GM18858 (cell line): ENCODE measurements around the gene ANKDD1B.

Experiments
- ATAC-seq: cut with Tn5 transposase; IDR thresholded peaks from one replicate; pipeline ENCODE4 v1.9.1; 2021; ENCODE audit not compliant: unreplicated experiment

ANKDD1B gene

GRCh38 chr5:75659791-75660450 lies 48.7 kb downstream of the ANKDD1B start:
- no peak for ATAC-seq

- no peak for ATAC-seq
Measured at GRCh38 chr5:75660678-75661465, 49.6 kb downstream of the ANKDD1B start.

GRCh38 chr5:75662061-75662460 lies 50.8 kb downstream of the ANKDD1B start:
- ATAC-seq = no peak

DNA sequence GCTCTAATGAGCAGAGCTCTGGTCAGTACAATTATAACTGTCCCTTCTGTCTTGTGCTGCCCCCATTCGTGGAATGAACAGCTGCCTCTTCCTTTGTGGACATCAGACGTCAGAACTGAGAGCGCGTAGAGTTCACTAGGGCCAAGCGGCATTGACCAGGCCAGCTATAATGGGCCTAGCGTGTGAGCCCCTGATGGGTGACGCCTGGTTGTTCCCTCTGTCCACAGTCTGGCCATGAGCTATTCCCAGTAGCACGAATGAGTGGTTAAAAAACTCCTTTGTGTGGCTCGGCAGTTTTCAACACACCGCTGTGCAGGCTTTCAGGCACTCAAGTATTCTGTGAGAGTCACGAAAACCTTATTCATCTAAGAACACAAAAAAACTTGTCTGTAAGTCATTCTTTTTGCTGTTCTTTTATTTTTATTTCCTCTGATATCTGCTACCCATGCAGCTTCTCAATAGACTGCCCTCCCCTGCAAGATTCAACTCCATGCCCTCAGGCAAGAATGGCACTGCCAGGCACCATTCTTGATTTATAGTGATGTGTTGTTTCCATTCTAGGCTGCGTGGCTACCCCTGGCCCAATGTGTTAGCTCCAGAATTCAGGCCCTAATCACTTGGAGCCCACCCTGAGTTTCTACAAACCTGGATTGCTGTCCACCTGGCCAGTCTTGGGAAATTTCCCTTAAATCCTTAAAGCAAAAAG lies 52.5 kb downstream of the ANKDD1B start:
- no peak for ATAC-seq

DNA sequence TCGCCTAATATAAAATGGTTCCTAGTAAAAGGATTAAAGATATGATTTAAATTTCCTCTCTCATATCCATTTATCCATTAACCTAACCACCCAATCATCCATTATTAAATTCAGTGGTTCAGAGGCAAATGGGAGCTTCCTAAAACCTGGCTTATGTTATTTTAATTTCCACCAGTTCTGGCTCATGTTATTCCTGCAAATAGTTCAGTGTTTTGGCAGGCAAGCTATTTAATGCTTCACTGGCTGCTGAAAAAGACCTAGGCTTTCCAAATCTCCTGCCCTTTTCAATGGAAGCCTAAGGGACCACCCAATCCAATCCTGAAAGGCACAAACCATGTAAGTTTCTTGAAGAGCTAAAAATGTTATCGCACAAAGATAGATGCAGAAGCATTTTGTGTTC lies 53.7 kb downstream of the ANKDD1B start:
- ATAC-seq = no peak

DNA sequence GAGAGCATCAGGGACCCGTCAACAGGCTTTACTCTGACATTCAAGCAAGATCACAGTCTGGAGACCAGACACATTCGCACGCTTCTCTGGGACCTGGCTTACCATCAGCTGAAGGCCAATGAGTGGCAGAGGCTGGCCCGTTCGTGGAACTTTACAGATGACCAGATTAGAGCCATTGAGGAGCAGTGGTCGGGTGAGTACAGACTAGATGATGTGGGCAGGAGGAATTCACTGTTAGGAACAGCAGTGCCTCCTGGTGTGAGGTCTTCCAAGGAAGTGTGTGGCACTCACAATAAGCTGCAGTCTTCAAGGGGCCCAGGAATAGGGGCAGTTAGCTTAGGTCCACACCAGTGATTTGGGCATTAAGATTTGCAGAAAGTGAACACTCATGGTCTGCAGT lies 55.5 kb downstream of the ANKDD1B start:
- no peak for ATAC-seq

- no peak for ATAC-seq
Measured at GRCh38 chr5:75667586-75667985, 56.3 kb downstream of the ANKDD1B start.

DNA sequence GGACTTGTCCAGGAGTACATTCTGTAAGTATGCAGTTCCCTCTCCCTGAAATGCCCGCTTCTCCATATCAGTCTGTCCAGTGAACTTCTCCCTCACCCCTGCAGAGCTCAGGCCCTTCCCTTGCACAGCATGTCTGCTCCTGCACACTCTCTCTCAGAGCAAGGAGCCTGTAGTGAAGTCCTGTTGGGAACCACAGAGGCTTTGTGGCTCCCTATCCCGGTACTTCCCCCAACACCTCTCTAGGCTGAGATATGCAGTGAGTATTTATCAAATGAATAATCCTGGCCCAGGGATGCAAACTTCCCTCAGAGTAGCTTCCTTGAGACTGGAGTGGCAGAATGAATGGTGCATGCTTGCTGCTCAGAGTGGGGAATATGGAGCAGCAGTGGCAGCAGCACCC lies 57.2 kb downstream of the ANKDD1B start:
- ATAC-seq = no peak

- peak; percentile 79 for ATAC-seq
Measured at GRCh38 chr5:75668977-75669689, 57.9 kb downstream of the ANKDD1B start.

DNA sequence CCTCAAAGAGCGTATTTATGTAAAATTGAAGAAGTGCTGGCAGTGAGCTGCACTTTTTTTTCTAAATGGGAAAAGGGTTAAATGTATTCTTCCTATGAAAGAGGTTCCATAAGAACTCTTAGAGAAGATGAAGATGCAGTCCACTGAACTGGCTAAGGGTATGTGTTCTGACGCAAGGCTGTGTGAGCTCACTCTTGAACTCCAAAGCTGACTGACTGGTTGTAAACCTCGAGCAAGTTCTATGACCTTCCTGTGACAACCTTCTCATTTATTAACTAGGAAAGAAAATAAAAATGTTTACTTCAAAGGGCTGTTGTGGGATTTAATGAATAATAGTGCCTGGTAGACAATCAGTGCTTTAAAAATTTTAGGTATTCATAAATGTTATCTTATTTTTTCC lies 59.3 kb downstream of the ANKDD1B start:
- ATAC-seq = no peak

GRCh38 chr5:75671506-75671905 lies 60.3 kb downstream of the ANKDD1B start:
- ATAC-seq = no peak

DNA sequence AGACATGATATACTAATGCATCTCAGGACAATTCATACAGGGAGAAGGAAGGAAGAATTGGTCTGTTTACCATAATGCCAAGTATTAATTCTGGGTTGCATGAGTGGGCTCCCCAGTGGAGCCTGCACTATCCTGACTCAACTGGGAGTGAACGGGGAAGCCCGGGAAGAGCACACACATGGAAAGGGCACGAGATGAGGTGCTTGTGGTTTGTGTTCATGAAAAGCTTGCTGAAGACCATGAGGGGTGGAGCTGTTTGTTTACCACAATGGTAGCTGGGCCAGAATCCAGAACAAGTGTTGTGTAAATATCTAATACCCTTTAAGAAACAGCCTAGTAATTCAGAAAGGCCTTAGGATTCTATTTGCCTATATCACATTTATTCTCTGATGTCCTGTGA lies 61.4 kb downstream of the ANKDD1B start:
- no peak for ATAC-seq

GRCh38 chr5:75675783-75676182 lies 64.5 kb downstream of the ANKDD1B start:
- no peak for ATAC-seq

GRCh38 chr5:75677607-75678006 lies 66.4 kb downstream of the ANKDD1B start:
- ATAC-seq = no peak

GRCh38 chr5:75678155-75678554 lies 66.9 kb downstream of the ANKDD1B start:
- ATAC-seq = no peak

DNA sequence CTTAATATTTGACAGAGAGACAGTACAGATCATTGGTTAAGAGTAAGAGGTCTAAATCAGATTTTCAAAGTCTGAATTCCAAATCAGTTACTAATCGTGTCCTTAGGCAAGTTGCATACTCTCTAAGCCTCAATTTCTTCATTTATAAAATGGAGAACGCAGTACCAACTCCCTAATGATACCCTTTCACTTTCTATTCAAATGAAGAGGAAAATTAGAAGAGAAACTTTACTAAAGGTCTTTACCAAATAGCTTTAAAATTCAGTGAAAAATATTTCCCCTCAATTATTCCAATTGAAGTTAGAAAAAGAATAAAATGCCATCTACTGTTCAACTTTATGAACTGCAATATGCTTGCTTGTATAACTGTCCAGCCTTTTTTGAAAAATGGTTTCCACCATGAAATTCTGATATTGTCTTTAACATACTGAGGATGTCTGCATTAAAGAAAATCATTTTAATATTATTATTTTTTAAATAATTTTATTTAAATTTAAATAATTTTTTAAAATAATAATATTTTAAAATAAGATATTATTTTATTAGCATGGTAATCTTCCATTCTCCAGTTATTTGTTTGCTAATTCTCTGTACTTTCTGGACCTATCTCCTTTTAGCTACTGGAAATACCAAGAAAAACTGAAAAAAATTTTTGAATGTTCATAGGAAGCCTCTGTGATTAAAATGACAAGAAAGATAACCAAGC lies 70.0 kb downstream of the ANKDD1B start:
- no peak for ATAC-seq

DNA sequence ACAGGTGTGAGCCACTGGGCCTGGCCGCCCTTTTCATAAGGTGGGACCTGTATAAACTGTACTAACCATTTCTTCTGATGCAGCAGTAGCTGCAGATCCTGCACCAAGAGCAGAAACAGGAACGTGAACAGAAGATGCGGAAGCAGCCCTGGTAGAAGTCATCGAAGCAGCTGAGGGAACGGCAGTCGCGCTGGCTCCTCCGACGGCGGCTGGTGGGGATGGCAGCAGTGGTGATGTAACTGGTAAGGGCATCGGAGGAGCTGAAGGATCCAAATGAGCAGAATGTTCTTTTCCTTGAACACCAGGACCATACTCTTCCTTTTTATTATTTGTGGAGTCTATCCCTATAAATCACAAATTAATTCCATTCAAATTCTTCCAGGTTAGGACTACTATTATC lies 73.9 kb downstream of the ANKDD1B start:
- ATAC-seq = no peak

DNA sequence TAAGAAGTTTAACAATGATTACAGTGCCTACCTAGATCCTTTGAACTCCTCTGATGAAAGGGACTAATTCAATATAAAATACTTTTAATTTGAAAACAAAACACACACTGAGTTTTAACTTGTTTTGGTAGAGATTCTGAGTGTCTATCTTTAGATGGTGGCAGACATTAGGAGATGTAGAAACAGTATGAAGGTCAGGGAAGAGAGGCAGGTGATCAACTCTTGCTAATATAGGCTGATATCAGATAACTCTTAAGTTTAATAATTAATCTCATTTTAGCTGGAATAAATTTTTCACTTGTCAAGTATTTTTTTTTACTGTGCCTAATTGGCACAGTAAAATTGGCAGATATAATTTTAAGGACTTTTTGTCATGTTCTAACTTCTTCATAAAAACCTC lies 75.2 kb downstream of the ANKDD1B start:
- ATAC-seq = no peak

DNA sequence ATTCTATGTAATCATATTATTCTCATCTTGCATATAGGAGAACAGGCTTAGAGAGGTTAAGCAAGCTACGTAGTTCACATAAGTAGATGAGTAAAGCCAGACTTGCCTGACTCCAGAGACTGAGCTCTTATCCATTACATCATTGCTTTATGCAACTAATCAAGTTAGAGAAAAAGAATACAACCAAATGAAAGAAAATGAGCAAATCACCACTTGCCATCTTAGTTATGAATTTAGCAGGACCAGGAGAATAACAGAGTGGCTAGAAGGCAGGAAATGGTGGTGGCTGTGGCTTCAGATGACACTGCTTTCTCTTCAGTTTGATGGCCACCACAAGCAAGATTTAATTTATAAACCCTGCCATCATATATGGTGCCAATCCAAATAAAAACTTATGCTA lies 79.4 kb downstream of the ANKDD1B start:
- ATAC-seq = no peak

DNA sequence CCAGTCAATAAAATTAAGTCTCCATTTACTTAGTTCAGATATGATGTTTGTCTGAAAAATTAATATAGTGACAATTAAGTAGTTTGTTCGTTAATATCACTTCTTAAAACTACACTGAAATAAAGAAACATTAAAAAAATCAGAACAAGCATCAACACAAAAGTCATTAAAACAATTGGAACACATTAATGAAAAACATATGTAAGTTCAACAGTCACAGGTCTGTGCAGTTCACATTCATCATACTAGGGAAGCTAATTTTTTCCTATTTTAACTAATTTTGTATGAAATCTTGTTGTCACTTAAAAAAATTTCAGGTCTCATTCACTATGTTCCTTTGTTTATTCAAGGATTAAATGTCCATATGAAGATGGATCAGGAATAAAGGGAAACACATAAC lies 83.5 kb downstream of the ANKDD1B start:
- no peak for ATAC-seq
